Measurements from ENCODE around the gene GMIP. TPM values are rescaled to one million over a fixed set of nuclear protein-coding genes. Genes with fewer than 3 reads are reported as not detected.
A peak's percentile ranks its signal among the peaks of the same experiment; 100 is the strongest.
"Not testable (repeated sequence)": the region's sequence is repeated elsewhere in the genome, so short reads cannot be mapped to it uniquely, and the experiment has no call there.

GMIP gene
- total RNA-seq, 2 donors from 2014 or later = 3.6 to 20.1 TPM

- H3K4me3 ChIP-seq = no peak overlapping the region
- H3K9me3 ChIP-seq = no peaks in the 10 kb centered on the region
- intact Hi-C loops (cut with DNase I) = no loop called here
- 92 to 98% methylated on average over 3 of the region's 3 CpGs for WGBS, 2 donors
- peaks cover 23% of the 10 kb centered on the region for H3K4me1 ChIP-seq
- no peaks in the 10 kb centered on the region for H3K36me3 ChIP-seq (replicated peaks in 1 of 2; ENCODE audit: insufficient read depth in 1 of 2, low read depth in 2 of 2)
- ATAC-seq = no peak
- no peak overlapping the region for H3K27ac ChIP-seq
- DNase-seq = no peak
- H3K27me3 ChIP-seq = no peaks in the 10 kb centered on the region
- no peak for TF ChIP-seq POLR2A (IDR thresholded peaks at IDR 0.05)
- no peak for TF ChIP-seq CTCF (IDR thresholded peaks at IDR 0.05)
Measured at GRCh38 chr19:19672816-19673215, 29.4 kb upstream of the GMIP start.

- no peaks in the 10 kb centered on the region for H3K27me3 ChIP-seq
- H3K27ac ChIP-seq = no peak overlapping the region
- intact Hi-C loops (cut with DNase I) = no loop called here
- WGBS, 2 donors = 72 to 78% methylated on average over 10 of the region's 10 CpGs
- no peak overlapping the region for H3K4me3 ChIP-seq
- DNase-seq = no peak
- TF ChIP-seq POLR2A (IDR thresholded peaks at IDR 0.05) (no peak), CTCF (IDR thresholded peaks at IDR 0.05) (no peak)
- H3K4me1 ChIP-seq = peaks cover 23% of the 10 kb centered on the region
- H3K36me3 ChIP-seq (replicated peaks in 1 of 2; ENCODE audit: insufficient read depth in 1 of 2, low read depth in 2 of 2) = no peaks in the 10 kb centered on the region
- H3K9me3 ChIP-seq = no peaks in the 10 kb centered on the region
- ATAC-seq = no peak
Measured at GRCh38 chr19:19670070-19670551, 26.7 kb upstream of the GMIP start.

GRCh38 chr19:19668230-19669012, 25.0 kb upstream of the GMIP start, which contains the start of gene ZNF101:
Gene ZNF101 (plus strand): TSS chr19:19668839. CDS start chr19:19668964, 125 bp downstream.
- H3K4me1 ChIP-seq = peaks cover 23% of the 10 kb centered on the region
- DNase-seq = peak; percentile 90 to 93 (median 91)
- no peaks in the 10 kb centered on the region for H3K27me3 ChIP-seq
- no peaks in the 10 kb centered on the region for H3K36me3 ChIP-seq (replicated peaks in 1 of 2; ENCODE audit: insufficient read depth in 1 of 2, low read depth in 2 of 2)
- intact Hi-C loops (cut with DNase I) = no loop called here
- H3K27ac ChIP-seq = peak within 1 kb of the TSS; percentile 62 to 92 (median 86)
- H3K9me3 ChIP-seq = no peaks in the 10 kb centered on the region
- ATAC-seq = peak; percentile 74
- WGBS, 2 donors = 5 to 21% methylated on average over 11 to 34 of the region's 36 CpGs
- peak within 1 kb of the TSS; percentile 76 to 95 for H3K4me3 ChIP-seq
- TF ChIP-seq POLR2A (IDR thresholded peaks at IDR 0.05) = peak in 2 of 3 donors; percentile 60 to 69
- TF ChIP-seq CTCF (IDR thresholded peaks at IDR 0.05) = no peak

- H3K36me3 ChIP-seq (replicated peaks in 1 of 2; ENCODE audit: insufficient read depth in 1 of 2, low read depth in 2 of 2); H3K4me3 ChIP-seq; H3K27ac ChIP-seq; H3K9me3 ChIP-seq; ATAC-seq; DNase-seq; H3K27me3 ChIP-seq; intact Hi-C loops (cut with DNase I): not testable (repeated sequence)
- H3K4me1 ChIP-seq = peaks cover 35% of the 10 kb centered on the region
- 94 to 95% methylated on average over 22 of the region's 22 CpGs for WGBS, 2 donors
Measured at GRCh38 chr19:19665420-19665948, 22.0 kb upstream of the GMIP start.

- no peaks in the 10 kb centered on the region for H3K9me3 ChIP-seq
- TF ChIP-seq POLR2A (IDR thresholded peaks at IDR 0.05) (peak; percentile 50 to 84 (median 81)), CTCF (IDR thresholded peaks at IDR 0.05) (peak in 3 of 7 experiments; percentile 7 to 41 (median 22))
- ATAC-seq (peak; percentile 94), DNase-seq (peak; percentile 96 to 98 (median 98))
- intact Hi-C loops (cut with DNase I) = no loop called here
- H3K27ac ChIP-seq = peak within 1 kb of the TSS; percentile 87 to 97 (median 94)
- peak within 1 kb of the TSS; percentile 50 to 98 for H3K4me3 ChIP-seq
- WGBS, 2 donors = 0% methylated on average over 2 to 58 of the region's 85 CpGs
- peaks cover 2 to 4% of the 10 kb centered on the region in 2 donors for H3K36me3 ChIP-seq (replicated peaks in 1 of 2; ENCODE audit: insufficient read depth in 1 of 2, low read depth in 2 of 2)
- peaks cover 23% of the 10 kb centered on the region for H3K4me1 ChIP-seq
- no peaks in the 10 kb centered on the region for H3K27me3 ChIP-seq
Measured at GRCh38 chr19:19663256-19664120, 20.0 kb upstream of the GMIP start, which contains the start of gene ATP13A1. Gene ATP13A1 (minus strand): TSS chr19:19663676. CDS start chr19:19663666, 10 bp downstream.
